GM12878 (cell line): ENCODE data around the gene EVC. TPM values are rescaled to one million over a fixed set of nuclear protein-coding genes. Genes with fewer than 3 reads are reported as not detected.
A peak's percentile ranks its signal among the peaks of the same experiment; 100 is the strongest.

ENCODE experiments used
- ATAC-seq: fragments of 200-7000 bp; cut with Tn5 transposase; 3 replicates; pipeline ENCODE4 v1.9.1; 2020; ENCODE audit warnings: mild to moderate bottlenecking, moderate library complexity
- BruUV-seq: library from RNA; stranded (reverse); fragments of 400-500 nt; replicated peaks from 2 replicates; lab custom pipeline; 2021; lab: Mats Ljungman, UMichigan
- CTCF ChIA-PET: fragments of 300-600 bp; sonication (Branson Sonifier 250); formaldehyde crosslinking; extraction: SDS; loops from one replicate; lab custom pipeline; 2021; ENCODE audit warnings: inconsistent platforms; lab: Yijun Ruan, JAX
- POLR2A ChIA-PET: fragments of 350-600 bp; formaldehyde crosslinking; extraction: SDS; loops from one replicate; lab custom pipeline; 2021; ENCODE audit warnings: inconsistent platforms; lab: Charles Lee
- RAD21 ChIA-PET: fragments of 300-600 bp; sonication (Branson Sonifier 250); formaldehyde crosslinking; loops from one replicate; lab custom pipeline; 2023; ENCODE audit warnings: antibody characterized with exemption; ENCODE audit not compliant: unreplicated experiment; lab: Charles Lee
- SMC1A ChIA-PET: fragments of 300-600 bp; sonication (Branson Sonifier 250); formaldehyde crosslinking; loops from one replicate; lab custom pipeline; 2023; ENCODE audit not compliant: unreplicated experiment, uncharacterized antibody; lab: Charles Lee
- DNase-seq: peaks from one replicate; pipeline ENCODE4 v3.0.0-alpha.2; 2011; ENCODE audit warnings: low read depth, low spot score
- FAIRE-seq: peaks from 3 replicates; lab custom pipeline; 2011; peaks lifted over from hg19 to GRCh38; lab: Jason Lieb, UNC
- H2AFZ ChIP-seq: 2 replicates; pipeline ENCODE4 v1.6.0; 2011; ENCODE audit warnings: low read depth, low read length, control low read depth; ENCODE audit not compliant: control insufficient read depth
- H3K27ac ChIP-seq: 2 replicates; pipeline ENCODE4 v1.5.1; 2011; ENCODE audit warnings: control low read depth; ENCODE audit not compliant: control insufficient read depth, insufficient read depth
- H3K27me3 ChIP-seq, 2 experiments: replicated peaks in 1 of 2; 2 replicates each; pipeline versions ENCODE4 v1.6.0 to v1.6.1; 2011; ENCODE audit warnings: low read length in 1 of 2; ENCODE audit not compliant: control insufficient read depth in 2 of 2, insufficient read depth in 2 of 2
- H3K36me3 ChIP-seq, 2 experiments: 2 replicates each; pipeline ENCODE4 v1.5.1; 2011; ENCODE audit warnings: low read length in 1 of 2; ENCODE audit not compliant: control insufficient read depth in 2 of 2, insufficient read depth in 2 of 2
- H3K4me1 ChIP-seq: 2 replicates; pipeline ENCODE4 v1.6.1; 2011; ENCODE audit warnings: mild to moderate bottlenecking, low read length, moderate library complexity, mixed read lengths; ENCODE audit not compliant: control insufficient read depth, insufficient read depth
- H3K4me2 ChIP-seq: 2 replicates; pipeline ENCODE4 v1.6.0; 2011; ENCODE audit warnings: control low read depth; ENCODE audit not compliant: control insufficient read depth, insufficient read depth
- H3K4me3 ChIP-seq: fragments of 200-600 bp; sonication (generic); 2 replicates; pipeline ENCODE4 v1.5.1; 2016
- H3K79me2 ChIP-seq: 2 replicates; pipeline ENCODE4 v1.6.0; 2011; ENCODE audit warnings: low read length; ENCODE audit not compliant: control insufficient read depth, insufficient read depth
- H3K9ac ChIP-seq: 2 replicates; pipeline ENCODE4 v1.8.0; 2011; ENCODE audit warnings: low read length, control low read depth, mixed read lengths; ENCODE audit not compliant: control insufficient read depth, insufficient read depth
- H3K9me3 ChIP-seq: replicated peaks from 3 replicates; pipeline ENCODE4 v1.5.1; 2011; ENCODE audit warnings: mild to moderate bottlenecking, low read length; ENCODE audit not compliant: control insufficient read depth, insufficient read depth
- H4K20me1 ChIP-seq: 2 replicates; pipeline ENCODE4 v1.6.0; 2011; ENCODE audit not compliant: control insufficient read depth, insufficient read depth
- ATF2 ChIP-seq: IDR thresholded peaks from 2 replicates; pipeline ENCODE4 v1.6.1; 2012; ENCODE audit warnings: low read length, inconsistent platforms
- ATF7 ChIP-seq: fragments of 450-650 bp; IDR thresholded peaks from 2 replicates; pipeline ENCODE4 v1.6.1; 2016; ENCODE audit warnings: low read depth, mild to moderate bottlenecking
- BCL11A ChIP-seq: IDR thresholded peaks from 2 replicates; pipeline ENCODE4 v1.6.1; 2011; ENCODE audit warnings: low read depth, low read length
- BCL3 ChIP-seq: IDR thresholded peaks from 2 replicates; pipeline ENCODE4 v1.6.1; 2011; ENCODE audit warnings: borderline replicate concordance, low read depth, mild to moderate bottlenecking, moderate library complexity, low read length; ENCODE audit not compliant: insufficient read depth, poor library complexity, severe bottlenecking
- BMI1 ChIP-seq: fragments of 450-650 bp; IDR thresholded peaks from 2 replicates; pipeline ENCODE4 v1.6.1; 2016; ENCODE audit warnings: mild to moderate bottlenecking, moderate library complexity, borderline replicate concordance
- BRCA1 ChIP-seq: IDR thresholded peaks from 2 replicates; pipeline ENCODE4 v1.6.1; 2011; ENCODE audit warnings: low read depth, low read length, improper control_type of control experiment
- EED ChIP-seq: sonication (generic); IDR thresholded peaks from 2 replicates; pipeline ENCODE4 v1.6.1; 2016; ENCODE audit warnings: antibody characterized with exemption, low read depth
- LARP7 ChIP-seq: fragments of 450-650 bp; IDR thresholded peaks from 2 replicates; pipeline ENCODE4 v1.6.1; 2017; ENCODE audit warnings: mild to moderate bottlenecking
- MAX ChIP-seq: IDR thresholded peaks from 2 replicates; pipeline ENCODE4 v1.6.1; 2012; ENCODE audit warnings: low read depth, low read length, improper control_type of control experiment
- MEF2B ChIP-seq: fragments of 450-650 bp; IDR thresholded peaks from 2 replicates; pipeline ENCODE4 v1.6.1; 2018; ENCODE audit warnings: mild to moderate bottlenecking, moderate library complexity; ENCODE audit not compliant: partially characterized antibody, poor library complexity, severe bottlenecking
- NR2F1 ChIP-seq: fragments of 450-650 bp; conservative IDR thresholded peaks from 2 replicates; pipeline ENCODE4 v1.6.1; 2017; ENCODE audit warnings: mild to moderate bottlenecking
- RAD21 ChIP-seq: IDR thresholded peaks from 2 replicates; pipeline ENCODE4 v1.6.1; 2011; ENCODE audit warnings: mild to moderate bottlenecking, low read depth, low read length, moderate library complexity; ENCODE audit not compliant: insufficient read depth
- RELA ChIP-seq: fragments of 450-650 bp; IDR thresholded peaks from 2 replicates; pipeline ENCODE4 v1.8.0; 2014; ENCODE audit warnings: borderline replicate concordance; ENCODE audit not compliant: partially characterized antibody
- RUNX3 ChIP-seq: IDR thresholded peaks from 2 replicates; pipeline ENCODE4 v1.6.1; 2012; ENCODE audit warnings: low read length, inconsistent platforms
- SREBF1 ChIP-seq: IDR thresholded peaks from 2 replicates; pipeline ENCODE4 v1.6.1; 2012; ENCODE audit warnings: mild to moderate bottlenecking, low read length
- SRF ChIP-seq, 2 experiments: IDR thresholded peaks; 2 replicates each; pipeline ENCODE4 v1.6.1; 2011; ENCODE audit warnings: low read depth in 2 of 2, low read length in 2 of 2, mild to moderate bottlenecking in 1 of 2, moderate library complexity in 1 of 2
- WGBS: methylation state at CpG from one replicate; pipeline ENCODE4 v1.1.6; 2016; ENCODE audit warnings: low lambda C conversion rate; ENCODE audit not compliant: insufficient replicate concordance, insufficient coverage; ENCODE audit errors: missing lambda C conversion rate; 5-methylcytosine and 5-hydroxymethylcytosine counted together
- in situ Hi-C: fragments of 300-500 bp; cut with MboI; formaldehyde crosslinking; loops from 9 replicates; pipeline ENCODE4 v1.14.3; 2018; ENCODE audit warnings: mixed read lengths
- intact Hi-C: fragments of 100-400 bp; cut with micrococcal nuclease; formaldehyde crosslinking; loops from one replicate; pipeline ENCODE4 v1.14.2; 2022; ENCODE audit not compliant: unreplicated experiment
- polyA plus RNA-seq, 11 experiments: library from polyadenylated mRNA; depleted of rRNA in 4 of 11; unstranded in 6 of 11; stranded (reverse) in 5 of 11; fragments of >200 nt; fragmentation: Nextera tagmentation in 4 of 11; fragmentation: Illumina TruSeq in 1 of 11; extraction: Ambion mirVana in 4 of 11; extraction: Trizol in 1 of 11; gene quantifications; 1 replicate in 1 of 11; 2 replicates in 10 of 11; pipeline versions ENCODE4 v1.2.1 to v1.2.3, GENCODE V29; 2011 to 2016; ENCODE audit warnings: inconsistent platforms in 2 of 11, missing spikeins in 2 of 11, low read depth in 1 of 11
- total RNA-seq, 4 experiments: library from RNA; depleted of rRNA in 3 of 4; stranded (reverse); fragments of >200 nt in 3 of 4; fragmentation: Illumina TruSeq in 1 of 4; extraction: Trizol in 1 of 4; gene quantifications; 2 replicates each; pipeline versions ENCODE4 v1.2.1 to v1.2.3, GENCODE V29; 2013 to 2021
- TF ChIP-seq, protein P1 (sequence below): fragments of 450-650 bp; conservative IDR thresholded peaks from 2 replicates; pipeline ENCODE4 v1.6.1; 2017; ENCODE audit warnings: mild to moderate bottlenecking, moderate library complexity

Gene EVC
- total and polyA plus RNA-seq, 10 of the 15 experiments (the other 5 are each of a cell fraction or from before 2014, with no cell fraction given): 0.87 to 55.9 (median 15.6) TPM

GRCh38 chr4:5757536-5757935 is 46.5 kb downstream of the EVC start (continued):
- no peak for TF ChIP-seq ATF7
- TF ChIP-seq, protein P1, sequence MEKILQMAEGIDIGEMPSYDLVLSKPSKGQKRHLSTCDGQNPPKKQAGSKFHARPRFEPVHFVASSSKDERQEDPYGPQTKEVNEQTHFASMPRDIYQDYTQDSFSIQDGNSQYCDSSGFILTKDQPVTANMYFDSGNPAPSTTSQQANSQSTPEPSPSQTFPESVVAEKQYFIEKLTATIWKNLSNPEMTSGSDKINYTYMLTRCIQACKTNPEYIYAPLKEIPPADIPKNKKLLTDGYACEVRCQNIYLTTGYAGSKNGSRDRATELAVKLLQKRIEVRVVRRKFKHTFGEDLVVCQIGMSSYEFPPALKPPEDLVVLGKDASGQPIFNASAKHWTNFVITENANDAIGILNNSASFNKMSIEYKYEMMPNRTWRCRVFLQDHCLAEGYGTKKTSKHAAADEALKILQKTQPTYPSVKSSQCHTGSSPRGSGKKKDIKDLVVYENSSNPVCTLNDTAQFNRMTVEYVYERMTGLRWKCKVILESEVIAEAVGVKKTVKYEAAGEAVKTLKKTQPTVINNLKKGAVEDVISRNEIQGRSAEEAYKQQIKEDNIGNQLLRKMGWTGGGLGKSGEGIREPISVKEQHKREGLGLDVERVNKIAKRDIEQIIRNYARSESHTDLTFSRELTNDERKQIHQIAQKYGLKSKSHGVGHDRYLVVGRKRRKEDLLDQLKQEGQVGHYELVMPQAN: no peak
- no peak for TF ChIP-seq MEF2B
- TF ChIP-seq SRF (IDR thresholded peaks at IDR 0.05; ENCODE audit: low read depth in 2 of 2, low read length in 2 of 2): no peak
- no peak for TF ChIP-seq ATF2
- no peak for TF ChIP-seq BCL11A
- no peak for TF ChIP-seq NR2F1

- ChIA-PET SMC1A (interaction anchor here (1.0 kb wide), 1 partner anchor 12 kb away, joined by 3 read pairs; no protein-coding TSS in a partner anchor), POLR2A (no interaction called here), CTCF (no interaction called here), RAD21 (no interaction called here)
- Histone ChIP-seq H3K27me3 (no peaks in the 10 kb centered on the region), H3K79me2 (no peaks in the 10 kb centered on the region), H3K4me3 (no peak overlapping the region), H3K27ac (peak overlapping the region; percentile 65), H3K4me2 (no peak overlapping the region), H3K36me3 (peaks cover 0 to 2% of the 10 kb centered on the region in 2 experiments; a peak in 1 of 4 replicates), H3K9me3 (no peaks in the 10 kb centered on the region; the same call in 2 of the 3 replicates), H3K4me1 (no peaks in the 10 kb centered on the region; the same call in 1 of the 2 replicates), H4K20me1 (no peaks in the 10 kb centered on the region)
- WGBS: 43% methylated on average over 10 of the region's 10 CpGs
- BruUV-seq: no TSS peak
- in situ Hi-C loops (no loop called here), intact Hi-C loops (no loop called here)
- no peak for ATAC-seq
- no peak for DNase-seq
- FAIRE-seq: no peak
- no peak for TF ChIP-seq RELA
- no peak for TF ChIP-seq MAX
- no peak for TF ChIP-seq RUNX3
- TF ChIP-seq BCL3: no peak
- no peak for TF ChIP-seq SREBF1
- no peak for TF ChIP-seq LARP7
- TF ChIP-seq RAD21: no peak
- TF ChIP-seq EED: no peak
- TF ChIP-seq BRCA1: no peak
- TF ChIP-seq BMI1: no peak
- TF ChIP-seq, all 136 proteins: peak for 0
- no peak overlapping the region for H2AFZ ChIP-seq
- H3K9ac ChIP-seq: no peak overlapping the region
Observed at GRCh38 chr4:5757954-5758353, 47.0 kb downstream of the EVC start.
